Renal cortical epithelial cell (primary cell): ENCODE measurements around the gene DAZ1. TPM values are rescaled to one million over a fixed set of nuclear protein-coding genes. Genes with fewer than 3 reads are reported as not detected.
"Not testable (repeated sequence)": the region's sequence is repeated elsewhere in the genome, so short reads cannot be mapped to it uniquely, and the experiment has no call there.

ENCODE experiments used
- DNase-seq: peaks from one replicate; pipeline ENCODE4 v3.0.0-alpha.2; 2011; ENCODE audit warnings: low read depth
- total RNA-seq: library from RNA; depleted of rRNA; stranded (reverse); fragments of >200 nt; gene quantifications from 2 replicates; pipeline ENCODE4 v1.2.3, GENCODE V29; 2014

DAZ1 gene
- not detected in 2 replicates for total RNA-seq

- DNase-seq = not testable (repeated sequence)
Observed at GRCh38 chrY:23198908-23199307, at the start of gene DAZ1. DAZ1 (minus strand) TSS chrY:23199008; CDS start chrY:23198800, 208 bp downstream.

GRCh38 chrY:23219233-23219632 is 20.4 kb upstream of the DAZ1 start, which contains the start of gene DAZ2:
DAZ2 (plus strand) TSS chrY:23219533; CDS start chrY:23219741, 208 bp downstream.
- not testable (repeated sequence) for DNase-seq

- not testable (repeated sequence) for DNase-seq
Observed at GRCh38 chrY:23210681-23211080, 11.9 kb upstream of the DAZ1 start.

- DNase-seq = not testable (repeated sequence)
Observed at GRCh38 chrY:23209802-23210495, 11.1 kb upstream of the DAZ1 start.

GRCh38 chrY:23207455-23207854 is 8.6 kb upstream of the DAZ1 start:
- not testable (repeated sequence) for DNase-seq

Other genes with a start within 250 kb of the DAZ1 start
- not detected in 2 replicates for gene BPY2, start 214.7 kb downstream of the DAZ1 start, total RNA-seq
- gene DAZ2, start 20.5 kb upstream of the DAZ1 start, total RNA-seq = not detected in 2 replicates